Ramos (cell line): Measurements from ENCODE around the gene ABCD3.
"Not testable (repeated sequence)": the region's sequence is repeated elsewhere in the genome, so short reads cannot be mapped to it uniquely, and the experiment has no call there.

Experiments
- in situ Hi-C: fragments of 300-500 bp; cut with MboI; formaldehyde crosslinking; loops from one replicate; pipeline ENCODE4 v1.14.3; 2022; ENCODE audit warnings: low sequenced_read_pairs; ENCODE audit not compliant: unreplicated experiment

The ABCD3 gene

DNA sequence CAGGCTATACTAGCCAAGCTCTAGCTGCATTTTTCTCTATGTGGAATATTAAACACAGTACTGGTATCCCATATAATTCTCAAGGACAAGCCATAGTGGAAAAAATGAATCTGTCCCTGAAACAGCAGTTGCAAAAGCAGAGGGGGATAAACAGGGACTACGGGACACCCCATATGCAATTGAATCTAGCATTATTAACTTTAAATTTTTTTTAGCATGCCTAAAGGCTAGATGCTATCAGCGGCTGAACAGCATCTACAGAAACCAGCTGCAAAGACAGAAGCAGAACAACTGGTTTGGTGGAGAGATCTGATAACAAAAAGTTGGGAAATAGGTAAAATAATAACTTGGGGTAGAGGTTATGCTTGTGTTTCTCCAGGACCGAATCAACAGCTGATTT, 30.6 kb downstream of the ABCD3 start:
- in situ Hi-C loops: not testable (repeated sequence)

DNA sequence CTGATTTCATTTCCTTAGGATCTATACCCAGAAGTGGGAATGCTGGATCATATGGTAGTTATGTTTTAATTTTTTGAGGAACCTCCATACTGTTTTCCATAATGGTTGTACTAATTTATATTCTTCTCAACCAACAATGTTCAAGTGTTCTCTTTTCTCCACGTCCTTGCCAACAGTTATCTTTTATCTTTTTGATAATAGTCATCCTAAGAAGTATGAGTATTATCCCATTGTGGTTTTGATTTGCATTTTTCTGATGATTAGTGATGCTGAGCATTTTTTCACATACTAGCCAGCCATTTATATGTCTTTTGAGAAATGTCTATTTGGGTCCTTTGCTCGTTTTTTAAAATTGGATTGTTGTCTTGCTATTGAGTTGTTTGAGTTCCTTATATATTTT, 38.5 kb downstream of the ABCD3 start:
- in situ Hi-C loops: no loop called here

DNA sequence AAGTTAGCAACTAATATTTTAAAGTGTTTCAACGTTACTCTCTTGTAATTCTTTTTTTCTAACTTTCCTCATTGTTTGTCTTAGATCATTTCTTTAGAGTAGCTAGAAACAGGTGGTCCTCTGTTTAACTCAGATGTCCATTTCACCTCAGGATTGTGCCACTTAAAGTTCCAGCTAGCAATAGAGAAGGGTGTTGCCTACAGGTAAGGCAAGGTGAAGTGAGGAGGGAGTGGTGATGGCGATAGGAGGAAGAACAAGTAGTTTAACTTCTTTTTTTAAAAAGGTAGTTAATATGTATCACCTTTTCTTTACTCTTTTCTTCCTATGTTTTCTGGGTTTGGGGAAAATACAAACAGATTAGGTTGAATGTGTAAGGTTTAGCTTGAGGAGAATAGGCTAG, 44.4 kb downstream of the ABCD3 start:
- in situ Hi-C loops: no loop called here

- in situ Hi-C loops: no loop called here
Measured at GRCh38 chr1:94463056-94463764, 45.0 kb downstream of the ABCD3 start.

GRCh38 chr1:94463765-94464330, 45.7 kb downstream of the ABCD3 start:
- in situ Hi-C loops: no loop called here

DNA sequence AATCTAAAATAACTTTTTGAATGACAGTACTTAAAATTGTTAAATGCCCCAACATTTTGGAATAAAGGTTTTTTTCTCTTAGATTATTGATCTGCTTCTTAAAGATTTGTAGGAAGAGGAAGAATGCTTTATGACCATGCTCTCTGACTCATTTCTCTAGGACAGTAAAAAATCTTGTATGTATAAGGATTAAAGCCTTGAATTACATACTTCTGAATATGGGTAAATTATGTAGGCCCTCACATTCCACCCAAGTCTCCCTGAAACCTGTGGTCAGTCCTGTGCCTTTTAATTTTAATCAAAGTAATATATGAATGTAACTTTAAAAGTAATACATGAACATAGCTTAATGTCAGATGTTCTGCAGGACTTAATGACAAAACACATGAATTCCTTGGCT, 50.5 kb downstream of the ABCD3 start:
- in situ Hi-C loops: no loop called here

- in situ Hi-C loops: no loop called here
Measured at GRCh38 chr1:94471271-94471670, 53.1 kb downstream of the ABCD3 start.

DNA sequence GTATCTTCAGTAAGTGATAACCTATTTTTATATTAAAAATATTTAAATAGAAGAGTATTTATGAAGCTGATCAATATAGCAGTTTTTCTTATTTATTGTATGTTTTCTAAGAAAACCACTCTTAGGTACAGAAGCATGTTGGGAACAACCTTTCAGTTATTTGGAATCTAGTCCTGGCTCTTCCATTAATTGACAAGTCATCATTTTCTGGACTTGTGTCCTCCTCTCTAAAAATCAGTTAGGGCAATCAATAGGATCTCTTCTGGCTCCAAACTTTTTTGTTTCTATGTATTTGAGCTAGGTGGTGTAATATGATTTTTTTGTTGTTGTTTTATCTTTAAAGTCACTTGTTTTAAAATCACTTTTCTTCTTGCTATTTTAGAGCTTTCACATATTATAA, 57.0 kb downstream of the ABCD3 start:
- in situ Hi-C loops: loop anchor here (25.0 kb wide), 1 partner anchor 337 kb away; the partner anchor contains the start of gene SLC44A3

- in situ Hi-C loops: loop anchor here (25.0 kb wide), 1 partner anchor 333 kb away; the partner anchor contains the start of gene SLC44A3
Measured at GRCh38 chr1:94479682-94480081, 61.5 kb downstream of the ABCD3 start.

DNA sequence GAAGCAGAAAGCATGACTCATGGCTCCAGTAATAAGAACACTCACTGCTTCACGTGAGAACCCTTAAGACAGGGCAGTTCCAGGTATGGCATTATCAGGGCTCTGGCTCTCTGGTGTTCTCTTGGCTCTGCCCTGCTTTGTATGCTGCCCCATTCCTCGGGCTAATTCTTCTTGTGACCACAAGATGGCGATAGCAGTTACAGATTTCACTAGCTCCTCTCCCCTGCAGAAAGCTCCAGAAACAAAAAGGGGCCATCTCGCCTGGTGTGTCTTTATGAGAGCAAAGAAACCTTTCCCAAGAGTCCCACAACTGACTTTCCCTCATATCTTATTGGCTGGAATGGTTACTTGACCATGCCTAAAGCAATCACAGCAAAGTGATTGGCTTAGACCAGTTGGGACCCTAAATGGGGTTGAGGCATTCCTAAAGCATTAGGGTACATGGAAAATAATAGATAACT, 63.3 kb downstream of the ABCD3 start:
- in situ Hi-C loops: loop anchor here (25.0 kb wide), 1 partner anchor 331 kb away; the partner anchor contains the start of gene SLC44A3

GRCh38 chr1:94486990-94487389, 68.8 kb downstream of the ABCD3 start:
- in situ Hi-C loops: loop anchor here (25.0 kb wide), 1 partner anchor 325 kb away; the partner anchor contains the start of gene SLC44A3

DNA sequence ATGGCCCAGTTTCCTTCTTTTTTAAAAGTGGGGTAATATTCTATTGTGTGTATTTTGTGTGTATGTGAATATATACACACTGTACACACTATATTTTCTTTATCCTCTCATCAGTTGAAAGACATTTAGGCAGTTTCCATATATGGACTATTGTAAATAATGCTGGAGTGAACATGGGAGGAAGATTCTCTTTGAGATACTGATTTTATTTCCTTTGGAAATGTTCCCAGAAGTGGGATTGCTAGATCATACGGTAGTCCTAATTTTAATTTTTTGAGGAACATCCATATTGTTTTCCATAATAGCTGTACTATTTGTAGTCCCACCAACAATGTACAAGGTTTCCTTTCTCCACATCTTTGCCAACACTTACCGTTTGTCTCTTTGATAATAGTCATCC, 72.4 kb downstream of the ABCD3 start:
- in situ Hi-C loops: loop anchor here (25.0 kb wide), 1 partner anchor 322 kb away; the partner anchor contains the start of gene SLC44A3

DNA sequence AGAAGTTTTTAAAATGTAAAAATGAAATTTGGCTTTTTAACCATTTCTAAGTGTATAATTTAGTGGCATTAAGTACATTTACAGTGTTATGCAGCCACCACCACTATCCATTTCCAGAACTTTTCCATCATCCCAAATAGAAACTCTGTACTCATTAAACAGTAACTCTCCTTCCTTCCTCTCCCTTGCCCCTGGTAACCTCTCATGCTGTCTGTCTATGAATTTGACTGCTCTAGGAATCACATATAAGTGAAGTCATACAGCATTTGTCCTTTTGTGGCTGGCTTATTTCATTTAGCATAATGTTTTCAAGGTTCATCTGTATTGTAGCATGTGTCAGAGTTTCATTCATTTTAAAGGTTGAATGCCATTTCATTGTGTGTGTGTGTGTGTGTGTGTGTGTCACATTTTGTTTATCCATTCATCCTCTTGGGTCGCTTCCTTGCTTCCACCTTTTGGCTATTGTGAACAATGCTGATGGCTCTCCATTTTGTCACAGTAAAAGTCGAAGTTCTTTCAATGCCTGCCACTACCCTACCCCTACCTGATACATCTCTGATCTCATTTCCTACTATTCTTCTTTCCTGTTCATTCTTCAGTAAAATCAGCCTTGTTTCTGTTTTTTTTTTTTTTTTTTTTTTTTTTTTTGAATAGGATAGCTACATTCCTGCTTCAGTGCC, 78.0 kb downstream of the ABCD3 start:
- in situ Hi-C loops: loop anchor here (25.0 kb wide), 1 partner anchor 316 kb away; the partner anchor contains the start of gene SLC44A3

- in situ Hi-C loops: no loop called here
Measured at GRCh38 chr1:94501426-94501825, 83.2 kb downstream of the ABCD3 start.

DNA sequence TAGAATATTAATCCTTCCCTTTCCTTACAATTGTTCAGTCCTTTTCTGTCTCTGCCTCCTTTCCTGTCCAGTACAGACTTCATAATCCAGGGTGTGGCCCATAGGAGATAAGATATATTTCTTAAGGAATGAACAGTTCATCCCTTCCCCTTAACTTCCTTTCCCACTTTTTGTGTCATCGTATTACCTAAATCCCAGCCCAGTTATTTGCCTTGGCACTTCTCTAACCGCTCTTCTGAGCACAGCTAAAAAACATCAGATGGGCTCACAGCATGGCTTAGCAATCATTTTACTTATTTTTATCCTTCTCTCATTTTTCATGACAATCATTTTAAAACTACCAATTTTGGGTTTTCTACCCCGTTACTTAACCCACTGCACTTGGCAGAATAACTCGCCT, 83.7 kb downstream of the ABCD3 start:
- in situ Hi-C loops: no loop called here

DNA sequence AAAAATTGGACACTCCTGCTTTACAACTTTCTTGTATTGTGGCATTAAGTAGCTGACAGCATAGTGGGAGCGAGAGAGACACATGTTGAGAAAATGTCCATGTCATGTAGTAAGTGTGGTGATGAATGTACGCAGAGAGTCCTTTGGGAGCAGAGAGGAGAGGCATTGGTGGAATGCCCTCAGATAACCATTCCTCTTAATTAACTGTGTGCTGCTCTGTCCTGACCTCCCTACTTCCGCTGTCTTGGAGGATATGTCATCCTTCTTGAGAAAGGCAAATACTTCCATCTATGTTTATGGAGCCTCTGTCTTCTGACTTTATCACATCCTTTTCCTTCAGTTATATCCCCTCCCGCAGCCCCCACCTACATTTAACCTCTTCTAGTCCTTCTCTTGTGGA, 85.0 kb downstream of the ABCD3 start:
- in situ Hi-C loops: no loop called here

- in situ Hi-C loops: no loop called here
Measured at GRCh38 chr1:94504601-94505000, 86.4 kb downstream of the ABCD3 start.

DNA sequence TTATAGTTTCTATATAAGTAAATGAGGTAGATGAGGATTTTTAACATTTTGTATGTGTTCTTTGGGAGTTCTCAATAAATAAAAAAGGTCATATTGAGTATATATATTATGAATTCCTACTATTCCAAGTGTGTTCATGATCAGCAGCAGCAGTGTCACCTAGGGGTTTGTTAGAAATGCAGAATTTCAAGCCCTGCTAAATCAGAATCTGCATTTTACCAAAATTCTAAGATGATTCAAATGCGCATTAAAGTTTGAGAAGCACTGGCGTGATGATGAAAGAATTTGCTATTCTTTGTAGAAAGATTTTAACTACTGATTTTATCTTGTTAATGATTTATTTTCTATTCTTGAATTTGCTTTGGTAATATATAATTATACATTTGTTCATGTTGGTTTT, 94.6 kb downstream of the ABCD3 start:
- in situ Hi-C loops: no loop called here

DNA sequence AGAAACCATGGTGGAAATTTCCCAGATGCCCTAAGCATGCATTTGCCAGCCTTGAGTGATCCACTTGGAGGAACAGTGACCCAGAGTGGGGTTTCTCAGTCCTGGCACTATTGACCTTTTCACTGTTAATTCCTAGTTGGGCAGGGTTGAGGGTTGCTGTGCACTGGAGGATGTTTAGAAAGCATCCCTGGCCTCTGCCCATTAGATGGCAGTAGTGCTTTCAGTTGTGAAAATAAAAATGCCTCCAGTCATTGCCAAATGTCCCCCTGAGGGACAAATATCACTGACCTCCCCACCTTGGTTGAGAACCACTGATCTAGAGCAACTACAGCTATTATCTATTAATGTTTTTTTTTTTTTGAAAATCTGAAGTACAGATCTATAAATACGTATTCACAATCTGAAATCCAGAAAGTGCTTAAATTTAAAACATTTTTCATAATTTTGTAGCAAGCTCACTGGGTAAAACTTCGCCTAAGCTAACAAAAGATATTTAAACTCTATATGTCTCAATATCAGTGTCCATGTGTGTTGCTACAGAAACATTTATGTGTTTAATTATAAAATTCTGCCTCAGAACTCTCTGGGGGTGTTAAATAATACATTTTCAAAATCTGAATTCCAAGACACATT, 96.0 kb downstream of the ABCD3 start:
- in situ Hi-C loops: no loop called here

DNA sequence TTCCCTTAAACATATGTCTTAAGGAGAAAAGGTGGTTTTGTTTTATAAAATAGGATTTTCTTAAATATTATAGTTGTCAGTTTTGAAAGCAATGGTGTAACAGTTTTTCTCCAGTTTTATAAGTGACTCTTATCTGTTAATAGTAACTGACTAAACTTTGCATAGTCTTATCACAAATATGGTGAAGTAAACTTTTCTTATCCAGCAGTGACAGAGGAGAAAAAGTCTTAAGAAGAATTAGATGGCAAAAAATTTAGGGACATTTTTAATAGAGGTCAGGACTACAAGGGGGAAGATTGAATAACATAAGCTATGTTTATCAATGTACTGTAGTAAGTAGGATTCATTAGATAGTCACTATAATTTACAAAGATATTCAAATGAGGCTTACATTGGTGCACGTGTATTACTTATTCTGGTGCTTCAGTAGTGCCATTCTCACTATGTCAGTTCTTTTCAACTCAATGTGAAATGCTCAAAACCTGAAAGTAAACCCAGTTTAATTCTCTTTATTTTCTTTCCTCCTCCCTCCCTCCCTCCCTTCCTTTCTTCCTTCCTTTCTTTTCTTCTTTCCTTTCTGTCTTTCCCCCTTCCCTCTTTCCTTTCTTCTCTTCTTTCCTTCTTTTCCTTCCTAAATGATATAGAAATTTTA, 97.2 kb downstream of the ABCD3 start:
- in situ Hi-C loops: no loop called here
